Uterus (tissue), 4 donors: Measurements from ENCODE around the gene SLC35F3. TPM values are rescaled to one million over a fixed set of nuclear protein-coding genes. Genes with fewer than 3 reads are reported as not detected.
A peak's percentile ranks its signal among the peaks of the same experiment; 100 is the strongest.

Experiments
- DNase-seq, 2 donors: peaks; one replicate each; pipeline ENCODE4 v3.0.0-alpha.2; 2019 to 2020
- H3K27ac ChIP-seq, 2 donors: fragments of 200-600 bp; sonication (generic); 1 replicate in 1 of 2; 2 replicates in 1 of 2; pipeline ENCODE4 v1.5.1; 2016 to 2018
- H3K27me3 ChIP-seq, 2 donors: fragments of 200-600 bp; sonication (generic); one replicate each; pipeline ENCODE4 v1.5.1; 2018 to 2019; ENCODE audit warnings: control low read depth in 1 of 2
- H3K36me3 ChIP-seq, 2 donors: fragments of 200-600 bp; sonication (generic); one replicate each; pipeline ENCODE4 v1.5.1; 2019; ENCODE audit warnings: control low read depth in 1 of 2
- H3K4me1 ChIP-seq, 2 donors: fragments of 200-600 bp; sonication (generic); one replicate each; pipeline ENCODE4 v1.5.1; 2018 to 2019; ENCODE audit warnings: control low read depth in 1 of 2
- H3K4me3 ChIP-seq, 2 donors: fragments of 200-600 bp; sonication (generic); 1 replicate in 1 of 2; 2 replicates in 1 of 2; pipeline ENCODE4 v1.5.1; 2018 to 2019; ENCODE audit warnings: mild to moderate bottlenecking in 1 of 2
- H3K9me3 ChIP-seq, 2 donors: fragments of 200-600 bp; sonication (generic); one replicate each; pipeline ENCODE4 v1.5.1; 2019; ENCODE audit warnings: control low read depth in 1 of 2
- CTCF ChIP-seq, 4 experiments: fragments of 200-600 bp in 2 of 4; fragments of 450-650 bp in 2 of 4; sonication (generic) in 2 of 4; IDR thresholded peaks; one replicate each; pipeline ENCODE4 v1.5.1; 2016 to 2019; ENCODE audit warnings: antibody characterized with exemption in 4 of 4, mild to moderate bottlenecking in 2 of 4, moderate library complexity in 1 of 4
- POLR2A ChIP-seq, 2 donors: fragments of 450-650 bp; IDR thresholded peaks; one replicate each; pipeline ENCODE4 v1.6.1; 2016; ENCODE audit warnings: antibody characterized with exemption in 2 of 2, mild to moderate bottlenecking in 1 of 2, moderate library complexity in 1 of 2
- intact Hi-C: fragments of 100-400 bp; cut with DNase I; formaldehyde crosslinking; loops from one replicate; pipeline ENCODE4 v1.15.1; 2023; ENCODE audit warnings: low total_unique reads
- total RNA-seq, 4 donors: library from RNA; depleted of rRNA in 3 of 4; stranded (reverse); fragments of >200 nt in 3 of 4; gene quantifications; one replicate each; pipeline versions ENCODE4 v1.1.0 to v1.2.4, GENCODE V29; 2014 to 2023
- donor health status: DM: yes; HTN: yes; CAD: no.

Gene SLC35F3
- total RNA-seq, 4 donors from 2014 or later: 0.24 to 0.62 (median 0.26) TPM; not detected in 1

GRCh38 chr1:234044079-234044478, 139.6 kb downstream of the SLC35F3 start:
- no peaks in the 10 kb centered on the region for H3K9me3 ChIP-seq
- no peak overlapping the region for H3K4me3 ChIP-seq
- intact Hi-C loops: no loop called here
- no peaks in the 10 kb centered on the region for H3K36me3 ChIP-seq
- TF ChIP-seq POLR2A (IDR thresholded peaks at IDR 0.05) (no peak), CTCF (IDR thresholded peaks at IDR 0.05) (no peak)
- no peak overlapping the region for H3K27ac ChIP-seq
- no peak for DNase-seq
- no peaks in the 10 kb centered on the region for H3K27me3 ChIP-seq
- H3K4me1 ChIP-seq: no peaks in the 10 kb centered on the region

GRCh38 chr1:234047123-234047522, 142.6 kb downstream of the SLC35F3 start:
- intact Hi-C loops: no loop called here
- H3K27ac ChIP-seq: no peak overlapping the region
- no peak for DNase-seq

GRCh38 chr1:234062166-234062565, 157.7 kb downstream of the SLC35F3 start:
- intact Hi-C loops: no loop called here
- no peak for TF ChIP-seq POLR2A (IDR thresholded peaks at IDR 0.05)
- H3K27ac ChIP-seq: no peak overlapping the region
- no peak for DNase-seq
- H3K4me3 ChIP-seq: no peak overlapping the region
- H3K9me3 ChIP-seq: no peaks in the 10 kb centered on the region
- no peaks in the 10 kb centered on the region for H3K27me3 ChIP-seq
- H3K4me1 ChIP-seq: no peaks in the 10 kb centered on the region
- H3K36me3 ChIP-seq: no peaks in the 10 kb centered on the region

More at GRCh38 chr1:234047123-234047522, 142.6 kb downstream of the SLC35F3 start:
- no peaks in the 10 kb centered on the region for H3K9me3 ChIP-seq
- H3K27me3 ChIP-seq: no peaks in the 10 kb centered on the region
- no peaks in the 10 kb centered on the region for H3K36me3 ChIP-seq
- TF ChIP-seq CTCF (IDR thresholded peaks at IDR 0.05): no peak
- H3K4me1 ChIP-seq: no peaks in the 10 kb centered on the region
- H3K4me3 ChIP-seq: no peak overlapping the region

- peak; percentile 46 to 70 for DNase-seq
- Histone ChIP-seq H3K4me3 (no peak overlapping the region), H3K4me1 (no peaks in the 10 kb centered on the region), H3K9me3 (no peaks in the 10 kb centered on the region), H3K36me3 (no peaks in the 10 kb centered on the region), H3K27ac (no peak overlapping the region), H3K27me3 (no peaks in the 10 kb centered on the region)
- TF ChIP-seq CTCF (IDR thresholded peaks at IDR 0.05): peak; percentile 50 to 63 (median 58)
- TF ChIP-seq POLR2A (IDR thresholded peaks at IDR 0.05): no peak
- intact Hi-C loops: no loop called here
Observed at GRCh38 chr1:234065794-234066447, 161.4 kb downstream of the SLC35F3 start.

- Histone ChIP-seq H3K27me3 (no peaks in the 10 kb centered on the region), H3K9me3 (no peaks in the 10 kb centered on the region), H3K4me1 (no peaks in the 10 kb centered on the region), H3K27ac (no peak overlapping the region), H3K36me3 (no peaks in the 10 kb centered on the region), H3K4me3 (no peak overlapping the region)
- intact Hi-C loops: no loop called here
- no peak for TF ChIP-seq CTCF (IDR thresholded peaks at IDR 0.05)
- DNase-seq: no peak
Observed at GRCh38 chr1:234067581-234068337, 163.3 kb downstream of the SLC35F3 start.
